Non-pigmented ciliary epithelial cell (primary cell): ENCODE data around the gene EEF1AKMT2.
"Not testable (repeated sequence)": the region's sequence is repeated elsewhere in the genome, so short reads cannot be mapped to it uniquely, and the experiment has no call there.

Experiments
- DNase-seq: peaks from one replicate; pipeline ENCODE4 v3.0.0-alpha.2; 2010; ENCODE audit warnings: low read depth

Gene EEF1AKMT2

GRCh38 chr10:124791547-124792348, at the start of gene EEF1AKMT2:
Gene EEF1AKMT2, minus strand, starts transcription at chr10:124791887. Its CDS starts 54 bp downstream, at chr10:124791833.
- no peak for DNase-seq

- DNase-seq, result no peak
Measured at GRCh38 chr10:124837687-124838086, 46.0 kb upstream of the EEF1AKMT2 start.

GRCh38 chr10:124831116-124831515, 39.4 kb upstream of the EEF1AKMT2 start:
- DNase-seq, result no peak

GRCh38 chr10:124830445-124830844, 38.8 kb upstream of the EEF1AKMT2 start:
- DNase-seq, result no peak

- no peak for DNase-seq
Measured at GRCh38 chr10:124829447-124830115, 37.9 kb upstream of the EEF1AKMT2 start.

- no peak for DNase-seq
Measured at GRCh38 chr10:124827474-124827873, 35.8 kb upstream of the EEF1AKMT2 start.

- no peak for DNase-seq
Measured at GRCh38 chr10:124826262-124826661, 34.6 kb upstream of the EEF1AKMT2 start.

GRCh38 chr10:124825702-124826101, 34.0 kb upstream of the EEF1AKMT2 start:
- no peak for DNase-seq

GRCh38 chr10:124824932-124825331, 33.2 kb upstream of the EEF1AKMT2 start:
- DNase-seq, result not testable (repeated sequence)

- DNase-seq, result no peak
Measured at GRCh38 chr10:124824507-124824906, 32.8 kb upstream of the EEF1AKMT2 start.

- no peak for DNase-seq
Measured at GRCh38 chr10:124821520-124821919, 29.8 kb upstream of the EEF1AKMT2 start.

GRCh38 chr10:124820121-124820520, 28.4 kb upstream of the EEF1AKMT2 start:
- DNase-seq, result no peak

- no peak for DNase-seq
Measured at GRCh38 chr10:124802313-124802675, 10.6 kb upstream of the EEF1AKMT2 start.

GRCh38 chr10:124799211-124799610, 7.5 kb upstream of the EEF1AKMT2 start:
- no peak for DNase-seq

GRCh38 chr10:124798781-124799180, 7.1 kb upstream of the EEF1AKMT2 start:
- DNase-seq, result no peak

GRCh38 chr10:124798364-124798763, 6.7 kb upstream of the EEF1AKMT2 start:
- DNase-seq, result no peak

GRCh38 chr10:124792998-124793352, 1.3 kb upstream of the EEF1AKMT2 start:
- no peak for DNase-seq

- not testable (repeated sequence) for DNase-seq
Measured at GRCh38 chr10:124782900-124783299, 8.8 kb downstream of the EEF1AKMT2 start.

GRCh38 chr10:124768791-124769190, 22.9 kb downstream of the EEF1AKMT2 start:
- DNase-seq, result no peak

- no peak for DNase-seq
Measured at GRCh38 chr10:124765256-124765655, 26.4 kb downstream of the EEF1AKMT2 start.

GRCh38 chr10:124763267-124763666, 28.4 kb downstream of the EEF1AKMT2 start:
- no peak for DNase-seq

GRCh38 chr10:124762281-124762680, 29.4 kb downstream of the EEF1AKMT2 start:
- no peak for DNase-seq

- DNase-seq, result no peak
Measured at GRCh38 chr10:124756156-124756903, 35.4 kb downstream of the EEF1AKMT2 start.
